Measurements from ENCODE around the gene RBM47. TPM values are rescaled to one million over a fixed set of nuclear protein-coding genes. Genes with fewer than 3 reads are reported as not detected.

Gene RBM47
- total and polyA plus RNA-seq, 4 experiments from 2014 or later: 0.10 to 1.5 (median 0.87) TPM

- Mint-ChIP-seq H3K4me3 (no peak overlapping the region), H3K9me3 (no peaks in the 10 kb centered on the region), H3K36me3 (no peaks in the 10 kb centered on the region), H3K27ac (no peak overlapping the region), H3K4me1 (no peaks in the 10 kb centered on the region), H3K27me3 (no peaks in the 10 kb centered on the region)
- intact Hi-C loops (cut with micrococcal nuclease): no loop called here
- no peaks in the 10 kb centered on the region for H3K36me3 ChIP-seq (ENCODE audit: insufficient read depth, low read length)
- no peaks in the 10 kb centered on the region for H3K4me1 ChIP-seq (ENCODE audit: insufficient read depth, low read length)
- ChIA-PET POLR2A (ENCODE audit: partially characterized antibody) (no interaction called here), CTCF (ENCODE audit: partially characterized antibody) (no interaction called here)
- H3K9me3 ChIP-seq (ENCODE audit: control insufficient read depth in 1 of 2, low read length in 2 of 2): no peaks in the 10 kb centered on the region
- H3K27me3 ChIP-seq (ENCODE audit: insufficient read depth, low read length): no peaks in the 10 kb centered on the region
- no peak overlapping the region for H3K27ac ChIP-seq (ENCODE audit: low read depth, low read length)
- no peak for DNase-seq
- H3K4me3 ChIP-seq (ENCODE audit: low read length in 2 of 2): no peak overlapping the region
Measured at GRCh38 chr4:40379248-40379647, 250.4 kb downstream of the RBM47 start.

- no peak overlapping the region for H3K27ac Mint-ChIP-seq
- DNase-seq: no peak
- H3K27me3 Mint-ChIP-seq: no peaks in the 10 kb centered on the region
- Histone ChIP-seq H3K36me3 (ENCODE audit: insufficient read depth, low read length) (no peaks in the 10 kb centered on the region), H3K9me3 (ENCODE audit: control insufficient read depth in 1 of 2, low read length in 2 of 2) (no peaks in the 10 kb centered on the region), H3K4me3 (ENCODE audit: low read length in 2 of 2) (no peak overlapping the region), H3K4me1 (ENCODE audit: insufficient read depth, low read length) (no peaks in the 10 kb centered on the region), H3K27ac (ENCODE audit: low read depth, low read length) (no peak overlapping the region), H3K27me3 (ENCODE audit: insufficient read depth, low read length) (no peaks in the 10 kb centered on the region)
- H3K9me3 Mint-ChIP-seq: no peaks in the 10 kb centered on the region
- POLR2A ChIA-PET (ENCODE audit: partially characterized antibody): no interaction called here
- H3K36me3 Mint-ChIP-seq: no peaks in the 10 kb centered on the region
- H3K4me1 Mint-ChIP-seq: no peaks in the 10 kb centered on the region
- intact Hi-C loops (cut with micrococcal nuclease): no loop called here
- CTCF ChIA-PET (ENCODE audit: partially characterized antibody): no interaction called here
- no peak overlapping the region for H3K4me3 Mint-ChIP-seq
Measured at GRCh38 chr4:40378619-40379018, 251.0 kb downstream of the RBM47 start.

GRCh38 chr4:40377512-40378365 lies 251.9 kb downstream of the RBM47 start:
- Mint-ChIP-seq H3K4me3 (no peak overlapping the region), H3K36me3 (no peaks in the 10 kb centered on the region), H3K4me1 (no peaks in the 10 kb centered on the region), H3K9me3 (no peaks in the 10 kb centered on the region), H3K27me3 (no peaks in the 10 kb centered on the region), H3K27ac (no peak overlapping the region)
- no peaks in the 10 kb centered on the region for H3K4me1 ChIP-seq (ENCODE audit: insufficient read depth, low read length)
- intact Hi-C loops (cut with micrococcal nuclease): no loop called here
- ChIA-PET CTCF (ENCODE audit: partially characterized antibody) (no interaction called here), POLR2A (ENCODE audit: partially characterized antibody) (no interaction called here)
- H3K27me3 ChIP-seq (ENCODE audit: insufficient read depth, low read length): no peaks in the 10 kb centered on the region
- H3K27ac ChIP-seq (ENCODE audit: low read depth, low read length): no peak overlapping the region
- no peak for DNase-seq
- H3K4me3 ChIP-seq (ENCODE audit: low read length in 2 of 2): no peak overlapping the region
- no peaks in the 10 kb centered on the region for H3K9me3 ChIP-seq (ENCODE audit: control insufficient read depth in 1 of 2, low read length in 2 of 2)
- no peaks in the 10 kb centered on the region for H3K36me3 ChIP-seq (ENCODE audit: insufficient read depth, low read length)

DNA sequence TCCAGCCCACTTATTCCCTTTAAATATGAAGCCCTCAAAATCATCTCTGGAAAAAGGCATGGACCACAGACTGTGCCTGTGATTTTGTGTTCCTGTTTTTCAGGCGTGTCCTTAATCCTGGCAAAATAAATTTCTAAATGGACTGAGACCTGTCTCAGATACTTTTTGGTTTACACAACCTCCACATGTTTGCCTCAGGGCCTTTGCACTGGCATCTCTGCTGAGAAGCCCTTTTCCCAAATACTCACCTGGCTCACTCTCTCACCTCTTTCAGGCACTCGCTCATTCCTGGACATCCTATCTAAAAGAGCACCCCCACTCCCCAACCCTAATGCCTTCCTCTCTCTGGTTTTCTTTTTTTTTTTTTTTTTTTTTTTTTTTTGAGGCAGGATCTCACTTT lies 254.0 kb downstream of the RBM47 start:
- no peak overlapping the region for H3K4me3 Mint-ChIP-seq
- Histone ChIP-seq H3K4me1 (ENCODE audit: insufficient read depth, low read length) (no peaks in the 10 kb centered on the region), H3K36me3 (ENCODE audit: insufficient read depth, low read length) (no peaks in the 10 kb centered on the region), H3K4me3 (ENCODE audit: low read length in 2 of 2) (no peak overlapping the region), H3K27me3 (ENCODE audit: insufficient read depth, low read length) (no peaks in the 10 kb centered on the region), H3K9me3 (ENCODE audit: control insufficient read depth in 1 of 2, low read length in 2 of 2) (no peaks in the 10 kb centered on the region), H3K27ac (ENCODE audit: low read depth, low read length) (no peak overlapping the region)
- H3K9me3 Mint-ChIP-seq: no peaks in the 10 kb centered on the region
- no peaks in the 10 kb centered on the region for H3K27me3 Mint-ChIP-seq
- no peaks in the 10 kb centered on the region for H3K4me1 Mint-ChIP-seq
- POLR2A ChIA-PET (ENCODE audit: partially characterized antibody): no interaction called here
- CTCF ChIA-PET (ENCODE audit: partially characterized antibody): no interaction called here
- intact Hi-C loops (cut with micrococcal nuclease): no loop called here
- H3K36me3 Mint-ChIP-seq: no peaks in the 10 kb centered on the region
- no peak for DNase-seq
- no peak overlapping the region for H3K27ac Mint-ChIP-seq

DNA sequence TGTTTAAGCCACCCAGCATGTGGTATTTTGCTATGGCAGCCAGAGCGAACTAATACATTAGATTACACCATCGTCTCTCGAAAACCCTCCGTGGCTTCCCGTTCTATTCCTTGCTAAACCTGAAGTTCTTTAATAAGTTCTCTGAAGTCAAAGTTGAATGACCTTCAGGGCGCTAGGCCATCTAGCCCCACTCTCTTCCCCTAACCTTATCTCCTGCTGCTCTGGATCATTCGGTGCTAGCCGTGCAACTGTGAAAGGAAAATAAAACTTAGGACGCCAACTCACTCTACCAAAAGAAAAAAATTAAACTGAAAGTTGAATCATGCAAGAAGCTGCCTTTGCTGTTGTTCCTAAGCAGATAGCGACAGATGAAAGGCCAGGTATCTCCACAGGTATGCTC lies 254.6 kb downstream of the RBM47 start:
- no peak for DNase-seq
- Mint-ChIP-seq H3K4me1 (no peaks in the 10 kb centered on the region), H3K4me3 (no peak overlapping the region), H3K27me3 (no peaks in the 10 kb centered on the region), H3K36me3 (no peaks in the 10 kb centered on the region), H3K27ac (peak overlapping the region in 1 of 7 donors; percentile 61), H3K9me3 (no peaks in the 10 kb centered on the region)
- intact Hi-C loops (cut with micrococcal nuclease): no loop called here
- H3K9me3 ChIP-seq (ENCODE audit: control insufficient read depth in 1 of 2, low read length in 2 of 2): no peaks in the 10 kb centered on the region
- no peak overlapping the region for H3K4me3 ChIP-seq (ENCODE audit: low read length in 2 of 2)
- ChIA-PET POLR2A (ENCODE audit: partially characterized antibody) (no interaction called here), CTCF (ENCODE audit: partially characterized antibody) (no interaction called here)
- no peak overlapping the region for H3K27ac ChIP-seq (ENCODE audit: low read depth, low read length)
- no peaks in the 10 kb centered on the region for H3K27me3 ChIP-seq (ENCODE audit: insufficient read depth, low read length)
- no peaks in the 10 kb centered on the region for H3K36me3 ChIP-seq (ENCODE audit: insufficient read depth, low read length)
- H3K4me1 ChIP-seq (ENCODE audit: insufficient read depth, low read length): no peaks in the 10 kb centered on the region

GRCh38 chr4:40373636-40374035 lies 256.0 kb downstream of the RBM47 start:
- no peak overlapping the region for H3K4me3 ChIP-seq (ENCODE audit: low read length in 2 of 2)
- H3K36me3 ChIP-seq (ENCODE audit: insufficient read depth, low read length): no peaks in the 10 kb centered on the region
- POLR2A ChIA-PET (ENCODE audit: partially characterized antibody): no interaction called here
- no peaks in the 10 kb centered on the region for H3K9me3 Mint-ChIP-seq
- no peaks in the 10 kb centered on the region for H3K4me1 Mint-ChIP-seq
- no peaks in the 10 kb centered on the region for H3K27me3 ChIP-seq (ENCODE audit: insufficient read depth, low read length)
- no peak overlapping the region for H3K27ac Mint-ChIP-seq
- H3K36me3 Mint-ChIP-seq: no peaks in the 10 kb centered on the region
- H3K27me3 Mint-ChIP-seq: no peaks in the 10 kb centered on the region
- H3K27ac ChIP-seq (ENCODE audit: low read depth, low read length): no peak overlapping the region
- intact Hi-C loops (cut with micrococcal nuclease): no loop called here
- CTCF ChIA-PET (ENCODE audit: partially characterized antibody): no interaction called here
- H3K4me3 Mint-ChIP-seq: no peak overlapping the region
- no peak for DNase-seq
- no peaks in the 10 kb centered on the region for H3K4me1 ChIP-seq (ENCODE audit: insufficient read depth, low read length)
- no peaks in the 10 kb centered on the region for H3K9me3 ChIP-seq (ENCODE audit: control insufficient read depth in 1 of 2, low read length in 2 of 2)
